H1 (cell line): ENCODE measurements around the gene PLCB1. TPM values are rescaled to one million over a fixed set of nuclear protein-coding genes. Genes with fewer than 3 reads are reported as not detected.

Experiments used
- CTCF ChIA-PET: fragments of 300-600 bp; sonication (Branson Sonifier 250); formaldehyde crosslinking; loops from one replicate; lab custom pipeline; 2021; ENCODE audit not compliant: partially characterized antibody; lab: Charles Lee
- POLR2A ChIA-PET: fragments of 300-600 bp; sonication (Branson Sonifier 250); formaldehyde crosslinking; loops from one replicate; lab custom pipeline; 2021; ENCODE audit warnings: inconsistent platforms; ENCODE audit not compliant: partially characterized antibody; lab: Charles Lee
- DNase-seq, 2 experiments: peaks; one replicate each; pipeline versions ENCODE4 v3.0.0 to v3.0.0-alpha.2; 2010 to 2022; ENCODE audit warnings: low spot score in 2 of 2, low read depth in 1 of 2, mixed read lengths in 1 of 2
- FAIRE-seq: peaks from 2 replicates; lab custom pipeline; 2011; peaks lifted over from hg19 to GRCh38; lab: Jason Lieb, UNC
- H2AFZ ChIP-seq: 2 replicates; pipeline ENCODE4 v1.8.1; 2012; ENCODE audit warnings: low read length, inconsistent platforms
- H2AK5ac ChIP-seq: 2 replicates; pipeline ENCODE4 v1.6.1; 2013; ENCODE audit warnings: low read depth, low read length
- H2BK120ac ChIP-seq: replicated peaks from 2 replicates; pipeline ENCODE3; 2013; ENCODE audit warnings: low read depth, low read length, inconsistent platforms
- H2BK12ac ChIP-seq: 2 replicates; pipeline ENCODE4 v1.6.1; 2013; ENCODE audit warnings: low read depth, low read length
- H2BK15ac ChIP-seq: 2 replicates; pipeline ENCODE4 v1.6.1; 2013; ENCODE audit warnings: low read length
- H2BK20ac ChIP-seq: 2 replicates; pipeline ENCODE4 v1.6.1; 2013; ENCODE audit warnings: low read length
- H2BK5ac ChIP-seq: 2 replicates; pipeline ENCODE4 v1.6.1; 2013; ENCODE audit warnings: low read depth, low read length
- H3K14ac ChIP-seq: 2 replicates; pipeline ENCODE4 v1.6.1; 2013; ENCODE audit warnings: inconsistent platforms; ENCODE audit not compliant: insufficient read length
- H3K18ac ChIP-seq: 2 replicates; pipeline ENCODE4 v1.6.1; 2013; ENCODE audit warnings: low read length; ENCODE audit errors: extremely low read depth
- H3K23ac ChIP-seq: 2 replicates; pipeline ENCODE4 v1.6.1; 2013; ENCODE audit warnings: inconsistent platforms; ENCODE audit not compliant: insufficient read length
- H3K23me2 ChIP-seq: 2 replicates; pipeline ENCODE4 v1.6.1; 2013; ENCODE audit warnings: low read depth, low read length
- H3K27ac ChIP-seq: 2 replicates; pipeline ENCODE4 v1.6.1; 2011; ENCODE audit warnings: low read depth, low read length, inconsistent platforms
- H3K27me3 ChIP-seq, 4 experiments: replicated peaks in 1 of 4; 1 replicate in 1 of 4; 2 replicates in 3 of 4; pipeline versions ENCODE4 v1.6.1 to v1.8.1; 2011 to 2013; ENCODE audit warnings: low read length in 3 of 4, mild to moderate bottlenecking in 3 of 4, inconsistent platforms in 2 of 4, mixed read lengths in 2 of 4, moderate library complexity in 1 of 4; ENCODE audit not compliant: control insufficient read depth in 3 of 4, insufficient read depth in 3 of 4; ENCODE audit errors: extremely low read depth in 1 of 4
- H3K36me3 ChIP-seq, 4 experiments: 2 replicates each; pipeline versions ENCODE4 v1.6.1 to v1.8.1; 2011 to 2013; ENCODE audit warnings: mild to moderate bottlenecking in 4 of 4, low read length in 3 of 4, moderate library complexity in 2 of 4, control low read depth in 1 of 4, inconsistent platforms in 1 of 4; ENCODE audit not compliant: insufficient read depth in 4 of 4, control insufficient read depth in 2 of 4
- H3K4ac ChIP-seq: replicated peaks from 2 replicates; pipeline ENCODE3; 2013; ENCODE audit warnings: low read length, low read depth, mixed read lengths, inconsistent platforms; ENCODE audit not compliant: insufficient read length
- H3K4me1 ChIP-seq, 4 experiments: replicated peaks in 1 of 4; 1 replicate in 1 of 4; 2 replicates in 3 of 4; pipeline versions ENCODE4 v1.6.1 to v1.8.1; 2011 to 2013; ENCODE audit warnings: low read length in 3 of 4, inconsistent platforms in 2 of 4, mixed read lengths in 1 of 4; ENCODE audit not compliant: insufficient read depth in 4 of 4, control insufficient read depth in 3 of 4
- H3K4me2 ChIP-seq, 2 experiments: 2 replicates each; pipeline versions ENCODE4 v1.6.1 to v1.8.1; 2011 to 2013; ENCODE audit warnings: low read depth in 2 of 2, low read length in 2 of 2, control low read depth in 1 of 2, inconsistent platforms in 1 of 2, mild to moderate bottlenecking in 1 of 2; ENCODE audit not compliant: insufficient read depth in 1 of 2
- H3K4me3 ChIP-seq, 4 experiments: fragments of 200-600, 300-600 bp in 1 of 4; sonication (generic), shearing (Covaris generic), sonication (Bioruptor Twin) in 1 of 4; 2 replicates each; pipeline versions ENCODE4 v1.5.1 to v1.8.1; 2011 to 2016; ENCODE audit warnings: low read length in 4 of 4, low read depth in 3 of 4, control low read depth in 2 of 4, inconsistent platforms in 2 of 4, mild to moderate bottlenecking in 2 of 4, mixed read lengths in 1 of 4, moderate library complexity in 1 of 4; ENCODE audit not compliant: insufficient read depth in 2 of 4; ENCODE audit errors: extremely low read depth in 1 of 4
- H3K56ac ChIP-seq: replicated peaks from 2 replicates; pipeline ENCODE3; 2013; ENCODE audit warnings: low read depth, mild to moderate bottlenecking, mixed read lengths, low read length, inconsistent platforms; ENCODE audit not compliant: insufficient read length
- H3K79me1 ChIP-seq: 2 replicates; pipeline ENCODE4 v1.6.1; 2013; ENCODE audit warnings: low read depth, low read length, control low read depth
- H3K79me2 ChIP-seq, 2 experiments: 2 replicates each; pipeline versions ENCODE4 v1.6.1 to v1.8.1; 2012 to 2013; ENCODE audit warnings: low read length in 2 of 2, mild to moderate bottlenecking in 2 of 2, inconsistent platforms in 1 of 2; ENCODE audit not compliant: insufficient read depth in 2 of 2, control insufficient read depth in 1 of 2
- H3K9ac ChIP-seq, 4 experiments: replicated peaks in 1 of 4; 1 replicate in 1 of 4; 2 replicates in 3 of 4; pipeline versions ENCODE4 v1.6.1 to v1.8.1; 2011 to 2013; ENCODE audit warnings: low read depth in 3 of 4, low read length in 3 of 4, control low read depth in 2 of 4, mild to moderate bottlenecking in 2 of 4, moderate library complexity in 2 of 4, inconsistent platforms in 1 of 4; ENCODE audit errors: extremely low read depth in 1 of 4
- H3K9me3 ChIP-seq, 2 experiments: 2 replicates each; pipeline versions ENCODE4 v1.6.1 to v1.8.1; 2012 to 2013; ENCODE audit warnings: mild to moderate bottlenecking in 2 of 2, moderate library complexity in 2 of 2, control low read depth in 1 of 2, inconsistent platforms in 1 of 2, low read depth in 1 of 2, low read length in 1 of 2, mixed read lengths in 1 of 2; ENCODE audit not compliant: insufficient read depth in 2 of 2
- H4K20me1 ChIP-seq, 2 experiments: replicated peaks in 1 of 2; 2 replicates each; pipeline versions ENCODE3 to v1.8.1; 2011 to 2013; ENCODE audit warnings: inconsistent platforms in 2 of 2, low read length in 2 of 2, mild to moderate bottlenecking in 1 of 2; ENCODE audit not compliant: insufficient read depth in 2 of 2, control insufficient read depth in 1 of 2
- H4K5ac ChIP-seq: 2 replicates; pipeline ENCODE4 v1.6.1; 2013; ENCODE audit warnings: low read length, low read depth, mixed read lengths, inconsistent platforms; ENCODE audit not compliant: insufficient read length
- H4K8ac ChIP-seq: 2 replicates; pipeline ENCODE4 v1.8.0; 2013; ENCODE audit warnings: mild to moderate bottlenecking, moderate library complexity, low read length, inconsistent platforms; ENCODE audit not compliant: insufficient read depth; ENCODE audit errors: extremely low read depth
- H4K91ac ChIP-seq: replicated peaks from 2 replicates; pipeline ENCODE3; 2013; ENCODE audit warnings: low read length, mixed read lengths, inconsistent platforms; ENCODE audit not compliant: insufficient read length
- CBX8 ChIP-seq: fragments of 300-800, 300-1000 bp; sonication (generic); IDR thresholded peaks from 2 replicates; pipeline ENCODE4 v1.7.1; 2016; ENCODE audit warnings: low read depth, low read length, borderline replicate concordance
- CTBP2 ChIP-seq: IDR thresholded peaks from 2 replicates; pipeline ENCODE4 v1.7.0; 2011; ENCODE audit warnings: borderline replicate concordance, mild to moderate bottlenecking, moderate library complexity, mixed read lengths, low read length; ENCODE audit not compliant: insufficient read depth, insufficient read length
- SIRT6 ChIP-seq: IDR thresholded peaks from one replicate; pipeline ENCODE4 v1.7.1; 2012; ENCODE audit warnings: low read length, inconsistent platforms
- SIX5 ChIP-seq: IDR thresholded peaks from 2 replicates; pipeline ENCODE4 v1.6.1; 2011; ENCODE audit warnings: mild to moderate bottlenecking, low read depth, low read length
- WGBS, 2 experiments: shearing (Covaris generic) in 1 of 2; methylation state at CpG; one replicate each; pipeline versions ENCODE4 v1.1.6 to v1.1.7; 2013 to 2015; ENCODE audit warnings: low lambda C conversion rate in 2 of 2, mixed read lengths in 2 of 2, inconsistent platforms in 1 of 2, low coverage in 1 of 2, missing lambda C conversion rate in 1 of 2; ENCODE audit not compliant: insufficient replicate concordance in 2 of 2, insufficient coverage in 1 of 2, insufficient read length in 1 of 2; ENCODE audit errors: extremely low coverage in 1 of 2, missing lambda C conversion rate in 1 of 2; 5-methylcytosine and 5-hydroxymethylcytosine counted together
- polyA plus RNA-seq, 7 experiments: library from polyadenylated mRNA; depleted of rRNA in 3 of 7; stranded (reverse) in 5 of 7; unstranded in 2 of 7; fragments of >200 nt in 5 of 7; fragments of 200-250 nt in 2 of 7; gene quantifications; 1 replicate in 5 of 7; 2 replicates in 1 of 7; 4 replicates in 1 of 7; pipeline versions ENCODE4 v1.2.1 to v1.2.3, GENCODE V29; 2011 to 2013; ENCODE audit warnings: missing spikeins in 2 of 7, mixed read lengths in 2 of 7
- total RNA-seq: library from RNA; stranded (reverse); fragmentation: NEBNext Ultra II Directional; extraction: Animal tissue kit (Norgen Biotek cat#: 25700); gene quantifications from 2 replicates; pipeline ENCODE4 v1.2.1, GENCODE V29; 2021
- TF ChIP-seq, protein P1 (sequence below): IDR thresholded peaks from 2 replicates; pipeline ENCODE4 v1.6.1; 2012; ENCODE audit warnings: inconsistent platforms

The PLCB1 gene
- total and polyA plus RNA-seq, 2 of the 8 experiments (the other 6 are each of a cell fraction or from before 2014, with no cell fraction given), result 2.6 to 9.1 TPM

- 66% methylated on average over 14 of the region's 14 CpGs; no CpG with 5 or more reads in 1 of the 2 experiments for WGBS, 2 experiments
- Histone ChIP-seq H3K56ac (no peak overlapping the region), H3K18ac (no peak overlapping the region), H3K4me1 (peaks cover 0 to 6% (median 2%) of the 10 kb centered on the region in 4 experiments; a peak in 2 of 7 replicates), H3K4me3 (peak overlapping the region; percentile 35 to 77 (median 52); a peak in 7 of 8 replicates), H2BK12ac (no peak overlapping the region), H4K8ac (no peak overlapping the region), H3K27ac (no peak overlapping the region), H3K23me2 (peaks cover 7% of the 10 kb centered on the region; the same call in 1 of the 2 replicates), H3K4me2 (peak overlapping the region; percentile 80 to 98), H2BK20ac (no peak overlapping the region), H2AK5ac (no peak overlapping the region), H4K91ac (no peak overlapping the region), H3K27me3 (peaks cover 8 to 28% (median 19%) of the 10 kb centered on the region in 4 experiments), H2BK15ac (no peak overlapping the region), H4K5ac (no peak overlapping the region), H3K36me3 (no peaks in the 10 kb centered on the region), H3K4ac (no peak overlapping the region), H3K14ac (no peak overlapping the region), H2AFZ (no peak overlapping the region), H4K20me1 (peaks cover 0 to 1% of the 10 kb centered on the region in 2 experiments), H2BK120ac (no peak overlapping the region), H3K79me2 (no peaks in the 10 kb centered on the region; a peak in 1 of 4 replicates), H3K9ac (no peak overlapping the region), H3K9me3 (no peaks in the 10 kb centered on the region), H2BK5ac (no peak overlapping the region), H3K79me1 (no peaks in the 10 kb centered on the region), H3K23ac (no peak overlapping the region)
- ChIA-PET POLR2A (no interaction called here), CTCF (interaction anchor here (0.6 to 4.0 kb wide), 5 partner anchors 87 to 588 kb away, joined by 3 to 16 read pairs (median 4); no protein-coding TSS in a partner anchor)
- FAIRE-seq, result no peak
- DNase-seq, result no peak
- no peak for TF ChIP-seq CTBP2
- TF ChIP-seq SIRT6, result no peak
- TF ChIP-seq, protein P1, sequence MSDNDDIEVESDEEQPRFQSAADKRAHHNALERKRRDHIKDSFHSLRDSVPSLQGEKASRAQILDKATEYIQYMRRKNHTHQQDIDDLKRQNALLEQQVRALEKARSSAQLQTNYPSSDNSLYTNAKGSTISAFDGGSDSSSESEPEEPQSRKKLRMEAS, result no peak
- TF ChIP-seq CBX8, result no peak
- no peak for TF ChIP-seq SIX5
Observed at GRCh38 chr20:8133310-8133768, 1.3 kb downstream of the PLCB1 start.
